Measurements from ENCODE around the gene CREBL2.
A peak's percentile ranks its signal among the peaks of the same experiment; 100 is the strongest.

Gene CREBL2

GRCh38 chr12:12671850-12672660 lies 60.4 kb downstream of the CREBL2 start:
- DNase-seq, result no peak

GRCh38 chr12:12673296-12673695 lies 61.6 kb downstream of the CREBL2 start:
- DNase-seq, result no peak

GRCh38 chr12:12676605-12677004 lies 64.9 kb downstream of the CREBL2 start:
- DNase-seq, result no peak

- DNase-seq, result no peak
Observed at GRCh38 chr12:12681061-12681765, 69.5 kb downstream of the CREBL2 start.

- no peak for DNase-seq
Observed at GRCh38 chr12:12682284-12682683, 70.6 kb downstream of the CREBL2 start.

GRCh38 chr12:12683136-12683697 lies 71.5 kb downstream of the CREBL2 start:
- DNase-seq, result no peak

GRCh38 chr12:12683725-12684124 lies 72.0 kb downstream of the CREBL2 start:
- DNase-seq, result peak in 9 of 58 donors; percentile 4 to 48 (median 12)

GRCh38 chr12:12684375-12685106 lies 72.9 kb downstream of the CREBL2 start:
- peak in 55 of 58 donors; percentile 22 to 90 (median 70) for DNase-seq

GRCh38 chr12:12685305-12685704 lies 73.6 kb downstream of the CREBL2 start:
- peak in 44 of 58 donors; percentile 12 to 86 (median 51) for DNase-seq

GRCh38 chr12:12686472-12686871 lies 74.8 kb downstream of the CREBL2 start:
- no peak for DNase-seq

- DNase-seq, result no peak
Observed at GRCh38 chr12:12686925-12687324, 75.2 kb downstream of the CREBL2 start.

GRCh38 chr12:12689647-12690300 lies 78.1 kb downstream of the CREBL2 start:
- DNase-seq, result no peak

GRCh38 chr12:12691549-12691948 lies 79.9 kb downstream of the CREBL2 start:
- no peak for DNase-seq

GRCh38 chr12:12693111-12693671 lies 81.5 kb downstream of the CREBL2 start:
- DNase-seq, result no peak

All from anterior cingulate cortex (tissue), 58 donors.